Effector memory CD4-positive, alpha-beta T cell (primary cell): Measurements from ENCODE around the gene TMEM205.
"Not testable (repeated sequence)": the region's sequence is repeated elsewhere in the genome, so short reads cannot be mapped to it uniquely, and the experiment has no call there.

ENCODE experiments used
- DNase-seq, 3 donors: peaks; one replicate each; pipeline ENCODE4 v3.0.0-alpha.2; 2020
- H3K27ac ChIP-seq: 2 replicates; pipeline ENCODE4 v1.7.0; 2013; ENCODE audit warnings: mild to moderate bottlenecking, low read length, moderate library complexity; ENCODE audit not compliant: insufficient read depth, poor library complexity, severe bottlenecking
- H3K27me3 ChIP-seq: replicated peaks from 2 replicates; pipeline ENCODE4 v1.7.0; 2013; ENCODE audit warnings: mild to moderate bottlenecking, low read length; ENCODE audit not compliant: insufficient read depth, control insufficient read depth, poor library complexity, severe bottlenecking
- H3K36me3 ChIP-seq: 2 replicates; pipeline ENCODE4 v1.7.0; 2013; ENCODE audit warnings: mild to moderate bottlenecking, low read length, moderate library complexity; ENCODE audit not compliant: control insufficient read depth, insufficient read depth
- H3K4me1 ChIP-seq: 2 replicates; pipeline ENCODE4 v1.7.0; 2013; ENCODE audit warnings: low read length, mild to moderate bottlenecking; ENCODE audit not compliant: control insufficient read depth, insufficient read depth, poor library complexity, severe bottlenecking
- H3K4me3 ChIP-seq: 2 replicates; pipeline ENCODE4 v1.7.0; 2013; ENCODE audit warnings: low read length, low read depth, mild to moderate bottlenecking; ENCODE audit not compliant: insufficient read depth, poor library complexity, severe bottlenecking
- H3K9me3 ChIP-seq: 2 replicates; pipeline ENCODE4 v1.7.0; 2013; ENCODE audit warnings: mild to moderate bottlenecking, low read length, moderate library complexity; ENCODE audit not compliant: control insufficient read depth

Gene TMEM205

DNA sequence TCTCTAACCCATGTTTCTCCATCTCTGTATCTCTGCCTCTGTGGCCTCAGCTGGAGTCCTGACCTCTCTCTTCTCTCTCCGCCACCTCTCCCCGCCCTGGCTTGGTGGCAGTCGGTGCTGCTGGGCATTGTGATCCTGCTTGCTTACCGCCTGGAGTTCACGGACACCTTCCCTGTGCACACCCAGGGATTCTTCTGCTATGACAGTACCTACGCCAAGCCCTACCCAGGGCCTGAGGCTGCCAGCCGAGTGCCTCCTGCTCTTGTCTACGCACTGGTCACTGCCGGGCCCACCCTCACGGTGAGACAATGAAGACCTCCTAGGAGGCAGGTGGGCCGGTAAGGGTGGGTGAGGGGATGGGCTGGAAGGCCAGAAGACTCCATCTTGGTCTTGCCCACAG lies 13.4 kb upstream of the TMEM205 start:
- no peak overlapping the region for H3K4me3 ChIP-seq
- H3K27ac ChIP-seq, result no peak overlapping the region
- DNase-seq, result no peak
- no peaks in the 10 kb centered on the region for H3K9me3 ChIP-seq
- no peaks in the 10 kb centered on the region for H3K27me3 ChIP-seq
- no peaks in the 10 kb centered on the region for H3K36me3 ChIP-seq
- peaks cover 6% of the 10 kb centered on the region for H3K4me1 ChIP-seq

DNA sequence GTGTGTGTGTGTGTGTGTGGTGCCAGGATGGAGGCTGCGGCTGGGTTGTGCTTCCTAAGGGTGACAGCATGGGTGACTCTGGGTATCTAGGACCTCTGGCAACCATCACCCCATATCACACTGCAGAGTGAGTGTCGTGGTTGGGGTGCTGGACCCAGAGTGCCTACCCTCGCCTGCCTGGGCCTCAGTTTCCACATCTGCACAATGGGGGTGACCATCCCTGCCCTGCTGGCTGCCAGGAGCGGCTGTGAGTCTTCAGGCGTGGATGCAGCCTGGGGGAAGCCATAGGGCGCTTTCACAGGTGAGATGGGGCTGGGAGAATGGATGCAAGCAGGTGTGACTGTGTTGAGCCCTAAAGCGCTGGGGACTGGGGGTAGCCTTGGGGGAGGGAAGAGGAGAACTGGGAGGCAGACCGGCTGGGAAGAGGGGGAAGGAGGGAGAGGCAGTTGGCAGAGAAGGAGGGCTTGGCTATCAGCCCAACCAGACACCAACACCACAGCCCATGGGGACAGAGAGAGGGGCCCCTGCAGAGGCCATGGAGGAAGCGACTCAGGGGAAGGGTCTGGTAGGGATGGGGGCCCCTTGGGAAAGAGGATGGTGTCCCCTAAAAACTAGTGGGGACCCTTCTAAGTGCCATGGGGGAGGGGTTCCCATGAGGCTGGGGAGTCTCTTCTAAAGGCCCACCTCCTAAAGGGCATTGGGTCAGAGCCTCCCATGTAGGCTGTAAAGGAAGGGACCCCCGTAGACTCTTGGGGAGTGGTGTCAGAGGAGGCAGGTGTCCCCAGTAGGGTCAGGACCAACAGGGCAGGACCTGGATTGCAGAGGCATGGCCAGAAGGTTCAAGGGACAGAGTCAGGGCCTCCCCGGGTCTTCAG lies 10.8 kb upstream of the TMEM205 start:
- H3K4me1 ChIP-seq, result peaks cover 6% of the 10 kb centered on the region
- no peaks in the 10 kb centered on the region for H3K27me3 ChIP-seq
- H3K4me3 ChIP-seq, result no peak overlapping the region
- H3K27ac ChIP-seq, result no peak overlapping the region
- no peaks in the 10 kb centered on the region for H3K36me3 ChIP-seq
- DNase-seq, result no peak
- no peaks in the 10 kb centered on the region for H3K9me3 ChIP-seq

DNA sequence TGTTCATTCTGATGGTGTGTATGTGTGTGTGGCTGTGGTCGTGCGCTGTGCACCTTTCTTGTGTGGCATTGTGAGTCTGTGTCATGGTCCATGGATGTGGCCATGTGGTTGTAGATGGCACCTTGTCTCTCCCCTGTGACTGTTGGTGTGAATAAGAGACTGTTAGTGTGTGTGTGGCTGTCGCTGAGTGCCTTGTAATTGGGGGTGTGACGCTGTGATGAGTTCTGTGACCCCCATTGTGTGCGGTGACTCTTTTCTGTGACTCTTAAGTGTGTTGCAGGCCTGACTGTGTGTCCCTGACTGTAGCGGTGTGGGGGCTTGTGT lies 10.0 kb upstream of the TMEM205 start:
- no peaks in the 10 kb centered on the region for H3K9me3 ChIP-seq
- H3K27me3 ChIP-seq, result no peaks in the 10 kb centered on the region
- H3K27ac ChIP-seq, result no peak overlapping the region
- no peak for DNase-seq
- peaks cover 6% of the 10 kb centered on the region for H3K4me1 ChIP-seq
- H3K36me3 ChIP-seq, result no peaks in the 10 kb centered on the region
- H3K4me3 ChIP-seq, result peak overlapping the region; percentile 49

DNA sequence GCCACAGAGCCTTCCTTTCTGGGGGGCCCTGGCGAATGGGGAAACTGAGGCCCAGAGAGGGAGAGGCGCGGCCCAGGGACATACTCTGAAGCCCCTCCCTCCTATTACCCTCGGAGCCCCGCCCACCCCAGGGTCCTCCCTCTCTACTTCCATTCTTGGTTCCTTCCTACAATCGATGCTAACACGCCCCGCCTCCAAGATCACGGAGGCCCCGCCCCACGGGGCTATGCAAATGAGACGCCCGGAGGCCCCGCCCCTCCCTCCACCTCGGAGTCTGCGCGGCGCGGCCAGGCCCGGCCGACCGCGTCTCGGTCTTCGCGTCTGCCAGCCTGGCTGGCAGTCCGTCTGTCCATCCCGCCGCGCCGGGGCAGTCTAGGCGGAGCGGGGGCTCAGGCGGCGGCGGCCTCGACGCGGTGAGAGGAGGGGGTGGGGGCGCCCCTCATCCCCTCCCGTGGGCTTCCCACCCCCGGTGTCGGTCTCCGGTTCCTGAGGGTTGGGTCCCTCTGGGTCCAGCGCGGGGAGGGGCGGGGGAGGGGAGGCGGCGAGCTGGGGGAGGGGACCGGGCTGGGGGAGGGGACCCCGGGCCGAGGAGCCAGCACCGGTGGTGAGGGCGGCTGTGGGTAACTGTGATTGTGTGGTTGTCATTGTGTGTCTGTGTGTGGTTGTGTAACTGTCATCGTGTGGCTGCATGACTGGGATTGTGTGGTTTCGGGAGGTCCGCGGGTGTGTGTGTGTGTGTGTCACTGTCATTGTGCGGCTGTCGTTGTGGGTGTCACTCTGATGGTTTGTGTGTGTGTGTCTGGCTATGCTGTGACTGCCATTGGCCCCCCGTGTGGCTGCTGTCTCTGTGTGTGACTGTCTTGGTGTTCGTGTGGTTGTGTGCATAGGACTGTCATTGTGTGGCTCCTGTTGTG lies 9.3 kb upstream of the TMEM205 start, which contains the start of gene PLPPR2:
Gene PLPPR2 (plus strand): TSS at position 273 of the 914 bp plus-strand sequence. CDS start 2,242 bp downstream, outside the sequence.
- peak; percentile 72 to 81 (median 81) for DNase-seq
- Histone ChIP-seq H3K27me3 (no peaks in the 10 kb centered on the region), H3K36me3 (no peaks in the 10 kb centered on the region), H3K4me1 (peaks cover 6% of the 10 kb centered on the region), H3K27ac (no peak within 1 kb of the TSS), H3K4me3 (peak within 1 kb of the TSS; percentile 49), H3K9me3 (no peaks in the 10 kb centered on the region)

DNA sequence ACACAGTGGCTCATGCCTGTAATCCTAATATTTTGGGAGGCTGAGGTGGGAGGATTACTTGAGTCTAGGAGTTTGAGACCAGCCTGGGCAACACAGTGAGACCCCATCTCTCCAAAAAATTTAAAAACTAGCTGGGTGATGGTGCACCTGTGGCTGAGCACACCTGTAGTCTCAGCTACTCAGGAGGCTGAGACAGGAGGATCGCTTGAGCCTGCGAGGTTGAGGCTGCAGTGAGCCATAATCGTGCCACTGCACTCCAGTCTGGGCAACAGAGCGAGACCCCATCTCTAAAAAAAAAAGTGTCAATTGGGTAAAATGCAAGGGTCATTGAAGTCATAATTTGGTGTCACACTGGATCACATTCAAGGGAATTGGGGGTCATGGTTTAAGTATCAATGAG lies 8.0 kb upstream of the TMEM205 start:
- H3K4me3 ChIP-seq, result not testable (repeated sequence)

DNA sequence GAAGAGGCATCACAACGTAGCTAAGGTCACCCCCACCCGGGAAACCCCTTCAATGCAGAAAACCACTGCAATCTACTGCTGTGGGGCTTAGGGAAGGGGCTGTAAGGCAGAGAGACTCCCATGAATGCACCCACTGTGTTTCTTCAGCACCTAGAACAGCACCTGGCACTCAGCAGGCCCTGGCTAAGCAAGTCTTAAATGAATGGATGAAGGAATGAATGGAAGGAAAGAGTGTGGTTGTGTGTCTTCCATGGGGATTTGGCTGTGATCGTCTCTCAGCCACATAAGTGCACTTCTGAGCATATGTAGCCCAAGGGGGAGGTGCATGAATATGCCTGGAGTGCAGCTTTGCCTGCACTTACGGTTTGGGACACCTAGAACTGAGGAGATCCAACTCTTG lies 3.1 kb upstream of the TMEM205 start:
- no peak overlapping the region for H3K27ac ChIP-seq
- H3K36me3 ChIP-seq, result no peaks in the 10 kb centered on the region
- no peaks in the 10 kb centered on the region for H3K27me3 ChIP-seq
- no peak overlapping the region for H3K4me3 ChIP-seq
- no peak for DNase-seq
- H3K4me1 ChIP-seq, result peaks cover 15% of the 10 kb centered on the region
- H3K9me3 ChIP-seq, result no peaks in the 10 kb centered on the region

More for the DNA sequence above, 8.0 kb upstream of the TMEM205 start:
- not testable (repeated sequence) for H3K27me3 ChIP-seq, H3K4me1 ChIP-seq, DNase-seq, H3K27ac ChIP-seq, H3K36me3 ChIP-seq, H3K9me3 ChIP-seq

DNA sequence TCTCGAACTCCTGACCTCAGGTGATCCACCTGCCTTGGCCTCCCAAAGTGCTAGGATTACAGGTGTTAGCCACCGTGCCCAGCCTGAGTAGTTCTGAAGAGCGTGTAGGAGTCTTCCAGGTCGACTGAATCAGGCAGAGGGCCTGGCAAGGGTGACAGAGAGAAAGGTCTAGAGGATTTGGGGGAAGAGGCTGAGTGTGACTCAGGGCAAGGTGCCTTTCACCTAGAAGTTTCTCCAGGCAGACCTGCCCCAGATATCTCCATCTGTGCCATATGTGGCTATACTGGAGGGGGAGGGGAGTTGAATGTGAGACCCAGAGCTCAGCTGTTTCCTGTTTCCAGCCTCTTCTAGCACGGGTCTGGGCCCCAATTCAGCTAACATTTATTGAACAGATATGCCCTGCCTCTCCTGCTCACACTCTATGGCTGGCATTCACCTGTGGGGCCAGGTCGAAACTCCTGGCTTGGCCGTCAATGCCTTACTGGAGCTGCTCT lies 1.5 kb upstream of the TMEM205 start:
- Histone ChIP-seq H3K27me3 (no peaks in the 10 kb centered on the region), H3K4me3 (no peak overlapping the region), H3K9me3 (no peaks in the 10 kb centered on the region), H3K27ac (no peak overlapping the region), H3K36me3 (no peaks in the 10 kb centered on the region), H3K4me1 (peaks cover 15% of the 10 kb centered on the region)
- DNase-seq, result no peak

DNA sequence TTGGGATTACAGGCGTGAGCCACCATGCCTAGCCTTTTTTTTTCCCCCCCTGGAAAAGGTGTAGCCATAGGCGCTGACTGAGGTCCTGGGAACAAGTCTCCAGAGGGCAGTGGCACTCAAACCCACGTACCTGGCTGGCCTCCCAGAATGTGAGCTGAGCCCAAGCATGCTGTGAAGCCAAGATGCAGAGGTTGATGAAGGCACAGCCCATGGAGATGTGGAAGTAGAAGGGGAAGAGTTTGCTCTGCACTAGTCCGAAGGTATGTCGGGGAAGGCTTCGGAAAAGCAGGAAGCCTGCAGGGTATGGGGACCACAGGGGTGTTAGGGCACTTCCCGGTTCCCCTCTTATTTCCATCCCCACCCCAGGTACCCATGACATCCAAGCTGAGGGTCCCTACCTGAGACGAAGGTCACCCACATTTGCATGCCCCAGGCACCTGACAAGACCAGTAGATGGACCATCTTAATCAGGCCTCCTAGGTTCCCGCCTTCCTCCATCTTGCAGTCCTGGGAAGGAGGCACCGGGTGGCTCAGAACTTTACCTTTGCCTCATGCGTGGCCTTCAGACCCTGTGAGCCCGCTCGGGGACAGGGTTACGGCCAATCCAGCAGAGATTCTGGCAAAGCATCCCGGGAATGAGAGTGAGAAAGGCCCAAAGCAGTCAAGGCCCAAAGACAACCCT lies 805 bp downstream of the TMEM205 start:
- H3K4me3 ChIP-seq, result peak overlapping the region; percentile 89
- H3K9me3 ChIP-seq, result no peaks in the 10 kb centered on the region
- peak overlapping the region; percentile 81 for H3K27ac ChIP-seq
- no peaks in the 10 kb centered on the region for H3K27me3 ChIP-seq
- DNase-seq, result no peak
- no peaks in the 10 kb centered on the region for H3K36me3 ChIP-seq
- H3K4me1 ChIP-seq, result peaks cover 15% of the 10 kb centered on the region

DNA sequence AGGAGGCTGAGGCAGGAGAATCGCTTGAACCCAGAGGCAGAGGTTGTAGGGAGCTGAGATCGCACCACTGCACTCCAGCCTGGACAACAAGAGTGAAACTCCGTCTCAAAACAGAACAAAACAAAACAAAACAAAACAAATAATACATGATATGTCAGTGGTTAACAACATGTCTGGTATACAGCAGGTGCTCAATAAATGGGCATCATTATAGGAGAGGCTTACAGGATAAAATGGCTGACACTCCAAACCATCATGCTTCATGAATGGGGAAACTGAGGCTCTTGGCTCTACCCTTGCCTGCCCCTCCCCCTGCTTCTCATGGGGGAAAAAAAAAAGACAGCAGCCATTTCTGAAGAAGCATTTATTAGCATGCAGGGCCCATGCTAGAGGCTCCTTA lies 3.6 kb downstream of the TMEM205 start:
- Histone ChIP-seq H3K36me3 (no peaks in the 10 kb centered on the region), H3K4me3 (no peak overlapping the region), H3K27me3 (no peaks in the 10 kb centered on the region), H3K4me1 (peaks cover 37% of the 10 kb centered on the region), H3K27ac (no peak overlapping the region), H3K9me3 (no peaks in the 10 kb centered on the region)
- DNase-seq, result no peak
